Stimulated activated effector memory CD8-positive, alpha-beta T cell treated with anti-CD3 and anti-CD28 coated beads, Interleukin-12 subunit alpha, Interleukin-12 subunit beta, amount 100 ng/mL, for 72 hours (primary cell): ENCODE data around the gene MAN2B1.
A peak's percentile ranks its signal among the peaks of the same experiment; 100 is the strongest.

ENCODE experiments used
- ATAC-seq: fragments of 150-1000 bp; cut with Tn5 transposase; 2 replicates; pipeline ENCODE4 v1.10.0; 2021
- DNase-seq, 2 donors: peaks; one replicate each; pipeline ENCODE4 v3.0.0; 2021 to 2022; ENCODE audit warnings: low spot score in 2 of 2
- H3K27ac Mint-ChIP-seq: one replicate; pipeline ENCODE4 v1.8.0; 2022; ENCODE audit warnings: mild to moderate bottlenecking, mixed read lengths
- H3K36me3 Mint-ChIP-seq: one replicate; pipeline ENCODE4 v1.8.0; 2022; ENCODE audit warnings: mild to moderate bottlenecking, mixed read lengths
- H3K4me1 Mint-ChIP-seq: one replicate; pipeline ENCODE4 v1.8.0; 2022; ENCODE audit warnings: mixed read lengths
- H3K4me3 Mint-ChIP-seq: one replicate; pipeline ENCODE4 v1.8.0; 2022; ENCODE audit warnings: mild to moderate bottlenecking, mixed read lengths
- H3K9me3 Mint-ChIP-seq: one replicate; pipeline ENCODE4 v1.8.0; 2022; ENCODE audit warnings: mixed read lengths

Gene MAN2B1

GRCh38 chr19:12676384-12676792 is 9.8 kb upstream of the MAN2B1 start:
- Mint-ChIP-seq H3K36me3 (peaks cover 100% of the 10 kb centered on the region), H3K9me3 (no peaks in the 10 kb centered on the region), H3K4me1 (peaks cover 50% of the 10 kb centered on the region), H3K27ac (peak overlapping the region; percentile 82), H3K4me3 (no peak overlapping the region)
- ATAC-seq: peak; percentile 59
- peak; percentile 78 to 94 for DNase-seq

- Mint-ChIP-seq H3K27ac (peak overlapping the region; percentile 82), H3K4me1 (peaks cover 45% of the 10 kb centered on the region), H3K36me3 (peaks cover 100% of the 10 kb centered on the region), H3K9me3 (no peaks in the 10 kb centered on the region), H3K4me3 (no peak overlapping the region)
- DNase-seq: no peak
- ATAC-seq: no peak
These were observed 9.4 kb upstream of the MAN2B1 start for GRCh38 chr19:12675940-12676339.

GRCh38 chr19:12675399-12675798 is 8.9 kb upstream of the MAN2B1 start:
- Mint-ChIP-seq H3K4me3 (no peak overlapping the region), H3K4me1 (peaks cover 48% of the 10 kb centered on the region)
- no peak for ATAC-seq

GRCh38 chr19:12672744-12673143 is 6.2 kb upstream of the MAN2B1 start:
- Mint-ChIP-seq H3K4me3 (no peak overlapping the region), H3K36me3 (peaks cover 98% of the 10 kb centered on the region), H3K9me3 (no peaks in the 10 kb centered on the region), H3K27ac (peak overlapping the region; percentile 68), H3K4me1 (peaks cover 64% of the 10 kb centered on the region)
- ATAC-seq: no peak
- no peak for DNase-seq

More at GRCh38 chr19:12675399-12675798, 8.9 kb upstream of the MAN2B1 start:
- Mint-ChIP-seq H3K9me3 (no peaks in the 10 kb centered on the region), H3K27ac (peak overlapping the region; percentile 82), H3K36me3 (peaks cover 100% of the 10 kb centered on the region)
- no peak for DNase-seq

GRCh38 chr19:12670159-12670928 is 3.8 kb upstream of the MAN2B1 start:
- Mint-ChIP-seq H3K4me1 (peaks cover 73% of the 10 kb centered on the region), H3K4me3 (peak overlapping the region; percentile 97), H3K9me3 (no peaks in the 10 kb centered on the region), H3K36me3 (peaks cover 87% of the 10 kb centered on the region), H3K27ac (peak overlapping the region; percentile 99)
- DNase-seq: no peak
- ATAC-seq: no peak

GRCh38 chr19:12669270-12670158 is 3.0 kb upstream of the MAN2B1 start:
- Mint-ChIP-seq H3K27ac (peak overlapping the region; percentile 99), H3K4me3 (peak overlapping the region; percentile 97), H3K9me3 (no peaks in the 10 kb centered on the region), H3K4me1 (peaks cover 80% of the 10 kb centered on the region), H3K36me3 (peaks cover 86% of the 10 kb centered on the region)
- ATAC-seq (peak; percentile 50), DNase-seq (peak; percentile 69 to 90)

- Mint-ChIP-seq H3K4me1 (peaks cover 79% of the 10 kb centered on the region), H3K36me3 (peaks cover 86% of the 10 kb centered on the region), H3K4me3 (peak overlapping the region; percentile 97), H3K9me3 (no peaks in the 10 kb centered on the region), H3K27ac (peak overlapping the region; percentile 99)
- ATAC-seq (peak; percentile 43), DNase-seq (peak in 1 of 2 donors; percentile 42)
These were observed 2.4 kb upstream of the MAN2B1 start for GRCh38 chr19:12668932-12669269.

GRCh38 chr19:12668346-12668745 is 1.8 kb upstream of the MAN2B1 start:
- H3K4me3 Mint-ChIP-seq: peak overlapping the region; percentile 97
- peak overlapping the region; percentile 99 for H3K27ac Mint-ChIP-seq
- peaks cover 75% of the 10 kb centered on the region for H3K4me1 Mint-ChIP-seq
- H3K36me3 Mint-ChIP-seq: peaks cover 86% of the 10 kb centered on the region
- DNase-seq (no peak), ATAC-seq (no peak)
- H3K9me3 Mint-ChIP-seq: no peaks in the 10 kb centered on the region

- H3K9me3 Mint-ChIP-seq: no peaks in the 10 kb centered on the region
- ATAC-seq: no peak
These were observed 1.3 kb upstream of the MAN2B1 start for GRCh38 chr19:12667731-12668302.

GRCh38 chr19:12665671-12666264 is 774 bp downstream of the MAN2B1 start:
- Mint-ChIP-seq H3K27ac (peak overlapping the region; percentile 95), H3K9me3 (no peaks in the 10 kb centered on the region), H3K4me1 (peaks cover 64% of the 10 kb centered on the region), H3K36me3 (peaks cover 86% of the 10 kb centered on the region), H3K4me3 (peak overlapping the region; percentile 97)
- ATAC-seq (peak; percentile 29), DNase-seq (peak in 1 of 2 donors; percentile 31)

More at GRCh38 chr19:12667731-12668302, 1.3 kb upstream of the MAN2B1 start:
- H3K36me3 Mint-ChIP-seq: peaks cover 86% of the 10 kb centered on the region
- H3K4me3 Mint-ChIP-seq: peak overlapping the region; percentile 97
- H3K27ac Mint-ChIP-seq: no peak overlapping the region
- DNase-seq: no peak
- H3K4me1 Mint-ChIP-seq: peaks cover 75% of the 10 kb centered on the region

- Mint-ChIP-seq H3K4me3 (peak overlapping the region; percentile 97), H3K4me1 (peaks cover 59% of the 10 kb centered on the region), H3K9me3 (no peaks in the 10 kb centered on the region), H3K36me3 (peaks cover 86% of the 10 kb centered on the region), H3K27ac (peak overlapping the region; percentile 95)
- peak; percentile 31 for ATAC-seq
- DNase-seq: no peak
These were observed 1.3 kb downstream of the MAN2B1 start for GRCh38 chr19:12665281-12665573.

- Mint-ChIP-seq H3K36me3 (peaks cover 88% of the 10 kb centered on the region), H3K4me3 (peak overlapping the region; percentile 97), H3K9me3 (no peaks in the 10 kb centered on the region), H3K4me1 (peaks cover 54% of the 10 kb centered on the region), H3K27ac (peak overlapping the region; percentile 95)
- DNase-seq: no peak
- ATAC-seq: no peak
These were observed 1.9 kb downstream of the MAN2B1 start for GRCh38 chr19:12664406-12665280.

- H3K4me3 Mint-ChIP-seq: no peak overlapping the region
- no peak for DNase-seq
- H3K9me3 Mint-ChIP-seq: no peaks in the 10 kb centered on the region
- peaks cover 98% of the 10 kb centered on the region for H3K36me3 Mint-ChIP-seq
- no peak overlapping the region for H3K27ac Mint-ChIP-seq
- H3K4me1 Mint-ChIP-seq: peaks cover 20% of the 10 kb centered on the region
- no peak for ATAC-seq
These were observed 5.6 kb downstream of the MAN2B1 start for GRCh38 chr19:12660980-12661379.

- H3K4me3 Mint-ChIP-seq: no peak overlapping the region
- H3K36me3 Mint-ChIP-seq: peaks cover 100% of the 10 kb centered on the region
- H3K9me3 Mint-ChIP-seq: no peaks in the 10 kb centered on the region
- no peak overlapping the region for H3K27ac Mint-ChIP-seq
- ATAC-seq (no peak), DNase-seq (no peak)
- peaks cover 9% of the 10 kb centered on the region for H3K4me1 Mint-ChIP-seq
These were observed 8.6 kb downstream of the MAN2B1 start for GRCh38 chr19:12657966-12658365.
